HEK293T (cell line): ENCODE results near the gene ATP8B1.

Experiments used
- CTCF ChIA-PET: fragments of 350-600 bp; formaldehyde crosslinking; extraction: SDS; loops from one replicate; lab custom pipeline; 2021; ENCODE audit warnings: antibody characterized with exemption, inconsistent platforms; lab: Yijun Ruan, JAX
- POLR2A ChIA-PET: fragments of 350-600 bp; formaldehyde crosslinking; extraction: SDS; loops from one replicate; lab custom pipeline; 2020; ENCODE audit warnings: antibody characterized with exemption, inconsistent platforms; lab: Yijun Ruan, JAX
- DNase-seq: peaks from one replicate; pipeline ENCODE4 v3.0.0; 2012; ENCODE audit warnings: mixed read lengths; ENCODE audit errors: extremely low spot score
- ARNT ChIP-seq: fragments of 450-650 bp; IDR thresholded peaks from 2 replicates; pipeline ENCODE4 v1.6.1; 2017; ENCODE audit warnings: mild to moderate bottlenecking
- BHLHE40 ChIP-seq: fragments of 450-650 bp; IDR thresholded peaks from 2 replicates; pipeline ENCODE4 v1.6.1; 2016; ENCODE audit warnings: mild to moderate bottlenecking, moderate library complexity, borderline replicate concordance
- CTBP1 ChIP-seq: fragments of 450-650 bp; IDR thresholded peaks from 2 replicates; pipeline ENCODE4 v1.6.1; 2016; ENCODE audit warnings: borderline replicate concordance
- ELF4 ChIP-seq: fragments of 450-650 bp; IDR thresholded peaks from 2 replicates; pipeline ENCODE4 v1.6.1; 2017; ENCODE audit warnings: antibody characterized with exemption
- FOXA1 ChIP-seq: fragments of 450-650 bp; IDR thresholded peaks from 2 replicates; pipeline ENCODE4 v1.6.1; 2016; ENCODE audit warnings: mild to moderate bottlenecking
- FOXK2 ChIP-seq: fragments of 450-650 bp; IDR thresholded peaks from 2 replicates; pipeline ENCODE4 v1.6.1; 2016; ENCODE audit warnings: mild to moderate bottlenecking
- FOXM1 ChIP-seq: fragments of 450-650 bp; IDR thresholded peaks from 2 replicates; pipeline ENCODE4 v1.6.1; 2017; ENCODE audit warnings: mild to moderate bottlenecking, borderline replicate concordance
- HDGF ChIP-seq: fragments of 450-650 bp; IDR thresholded peaks from 2 replicates; pipeline ENCODE4 v1.6.1; 2017; ENCODE audit warnings: antibody characterized with exemption, borderline replicate concordance
- L3MBTL2 ChIP-seq: fragments of 450-650 bp; conservative IDR thresholded peaks from 2 replicates; pipeline ENCODE4 v1.6.1; 2016; ENCODE audit warnings: mild to moderate bottlenecking
- LEF1 ChIP-seq: fragments of 450-650 bp; IDR thresholded peaks from 2 replicates; pipeline ENCODE4 v1.6.1; 2017; ENCODE audit warnings: mild to moderate bottlenecking, borderline replicate concordance
- NFRKB ChIP-seq: fragments of 450-650 bp; IDR thresholded peaks from 2 replicates; pipeline ENCODE4 v1.6.1; 2016; ENCODE audit warnings: mild to moderate bottlenecking, moderate library complexity
- PKNOX1 ChIP-seq: fragments of 450-650 bp; IDR thresholded peaks from 2 replicates; pipeline ENCODE4 v1.6.1; 2016
- SP1 ChIP-seq: fragments of 450-650 bp; IDR thresholded peaks from 2 replicates; pipeline ENCODE4 v1.6.1; 2017
- SUZ12 ChIP-seq: fragments of 450-650 bp; IDR thresholded peaks from 2 replicates; pipeline ENCODE4 v1.6.1; 2016; ENCODE audit warnings: mild to moderate bottlenecking
- TARDBP ChIP-seq: fragments of 450-650 bp; IDR thresholded peaks from 2 replicates; pipeline ENCODE4 v1.6.1; 2016
- ZNF384 ChIP-seq: fragments of 450-650 bp; IDR thresholded peaks from 2 replicates; pipeline ENCODE4 v1.6.1; 2016

Gene ATP8B1

GRCh38 chr18:57812126-57812477, 9.0 kb upstream of the ATP8B1 start:
- DNase-seq, result no peak
- POLR2A ChIA-PET, result no interaction called here
- TF ChIP-seq FOXM1 (no peak), FOXA1 (no peak), ARNT (no peak), LEF1 (no peak)
- CTCF ChIA-PET, result no interaction called here

- ChIA-PET CTCF (no interaction called here), POLR2A (no interaction called here)
- no peak for DNase-seq
- TF ChIP-seq CTBP1, result no peak
- TF ChIP-seq BHLHE40, result no peak
- TF ChIP-seq PKNOX1, result no peak
- TF ChIP-seq HDGF, result no peak
- TF ChIP-seq ARNT, result no peak
- TF ChIP-seq FOXK2, result no peak
- TF ChIP-seq L3MBTL2, result no peak
- TF ChIP-seq ZNF384, result no peak
- TF ChIP-seq SUZ12, result no peak
- TF ChIP-seq SP1, result no peak
- TF ChIP-seq TARDBP, result no peak
- no peak for TF ChIP-seq FOXA1
Observed at GRCh38 chr18:57811477-57812125, 8.5 kb upstream of the ATP8B1 start.

- ChIA-PET POLR2A (no interaction called here), CTCF (no interaction called here)
- TF ChIP-seq SUZ12 (no peak), ZNF384 (no peak), L3MBTL2 (no peak), ELF4 (no peak), LEF1 (no peak), BHLHE40 (no peak), FOXA1 (no peak), CTBP1 (no peak), TARDBP (no peak), PKNOX1 (no peak), ARNT (no peak), FOXK2 (no peak)
- no peak for DNase-seq
Observed at GRCh38 chr18:57809190-57809589, 6.1 kb upstream of the ATP8B1 start.

GRCh38 chr18:57807336-57808117, 4.4 kb upstream of the ATP8B1 start:
- TF ChIP-seq NFRKB, result no peak
- TF ChIP-seq TARDBP, result no peak
- no peak for TF ChIP-seq CTBP1
- TF ChIP-seq SUZ12, result no peak
- no peak for TF ChIP-seq ELF4
- no peak for TF ChIP-seq FOXA1
- TF ChIP-seq HDGF, result no peak
- TF ChIP-seq PKNOX1, result no peak
- TF ChIP-seq FOXK2, result no peak
- no peak for TF ChIP-seq LEF1
- TF ChIP-seq ARNT, result no peak
- no peak for TF ChIP-seq L3MBTL2
- no peak for TF ChIP-seq SP1
- TF ChIP-seq ZNF384, result no peak
- no peak for TF ChIP-seq FOXM1
- TF ChIP-seq BHLHE40, result no peak
- no peak for DNase-seq
- CTCF ChIA-PET, result no interaction called here
- POLR2A ChIA-PET, result no interaction called here

GRCh38 chr18:57806978-57807285, 3.8 kb upstream of the ATP8B1 start:
- CTCF ChIA-PET, result interaction anchor here (0.6 kb wide), 1 partner anchor 39 kb away, joined by 7 read pairs; no protein-coding TSS in a partner anchor
- POLR2A ChIA-PET, result no interaction called here
- no peak for DNase-seq
- TF ChIP-seq FOXM1 (no peak), TARDBP (no peak), SP1 (no peak), L3MBTL2 (no peak)

GRCh38 chr18:57806201-57806977, 3.3 kb upstream of the ATP8B1 start:
- POLR2A ChIA-PET, result no interaction called here
- DNase-seq, result no peak
- no peak for TF ChIP-seq NFRKB
- TF ChIP-seq BHLHE40, result no peak
- no peak for TF ChIP-seq FOXA1
- TF ChIP-seq TARDBP, result no peak
- TF ChIP-seq L3MBTL2, result no peak
- no peak for TF ChIP-seq ARNT
- TF ChIP-seq ELF4, result no peak
- CTCF ChIA-PET, result interaction anchor here (0.6 kb wide), 1 partner anchor 38 kb away, joined by 7 read pairs; no protein-coding TSS in a partner anchor
